PC-3 (cell line): Measurements from ENCODE around the gene GCG. TPM values are rescaled to one million over a fixed set of nuclear protein-coding genes. Genes with fewer than 3 reads are reported as not detected.

Source experiments
- ATAC-seq: fragments of 200-7000 bp; cut with Tn5 transposase; 2 replicates; pipeline ENCODE4 v1.9.1; 2020; ENCODE audit warnings: mild to moderate bottlenecking, moderate library complexity
- BruUV-seq: library from RNA; stranded (reverse); fragments of 400-500 nt; replicated peaks from 2 replicates; lab custom pipeline; 2021; lab: Mats Ljungman, UMichigan
- CTCF ChIA-PET: fragments of 300-600 bp; sonication (Branson Sonifier 250); formaldehyde crosslinking; loops from one replicate; lab custom pipeline; 2022; ENCODE audit warnings: antibody characterized with exemption; lab: Charles Lee
- POLR2A ChIA-PET: fragments of 300-600 bp; sonication (Branson Sonifier 250); formaldehyde crosslinking; loops from one replicate; lab custom pipeline; 2022; ENCODE audit warnings: antibody characterized with exemption; ENCODE audit not compliant: unreplicated experiment; lab: Charles Lee
- DNase-seq: peaks from one replicate; pipeline ENCODE4 v3.0.0-alpha.2; 2015
- H2AFZ ChIP-seq: fragments of 300-600 bp; sonication (generic); 2 replicates; pipeline ENCODE4 v1.6.0; 2016; ENCODE audit warnings: antibody characterized with exemption, low read length
- H3F3A ChIP-seq: fragments of 300-600 bp; sonication (generic); one replicate; pipeline ENCODE4 v1.6.0; 2017; ENCODE audit warnings: antibody characterized with exemption, low read length, control low read depth, mild to moderate bottlenecking; ENCODE audit not compliant: unreplicated experiment
- H3K27ac ChIP-seq: fragments of 300-600 bp; sonication (generic); 2 replicates; pipeline ENCODE4 v1.5.1; 2016; ENCODE audit warnings: mild to moderate bottlenecking, low read length
- H3K27me3 ChIP-seq: fragments of 300-600 bp; sonication (generic); 2 replicates; pipeline ENCODE4 v1.6.1; 2016; ENCODE audit warnings: low read length, mixed read lengths
- H3K36me3 ChIP-seq: fragments of 300-600 bp; sonication (generic); 2 replicates; pipeline ENCODE4 v1.6.1; 2016; ENCODE audit warnings: low read depth, mixed run types, low read length, mixed read lengths
- H3K4me1 ChIP-seq: fragments of 300-600 bp; sonication (generic); 2 replicates; pipeline ENCODE4 v1.5.1; 2016; ENCODE audit warnings: low read length; ENCODE audit not compliant: insufficient read depth
- H3K4me2 ChIP-seq: fragments of 300-600 bp; sonication (generic); 2 replicates; pipeline ENCODE4 v1.6.0; 2016; ENCODE audit warnings: low read length
- H3K4me3 ChIP-seq: fragments of 300-600 bp; sonication (generic); 2 replicates; pipeline ENCODE4 v1.5.1; 2016; ENCODE audit warnings: mild to moderate bottlenecking, low read length, mixed read lengths
- H3K79me2 ChIP-seq: fragments of 300-600 bp; sonication (generic); 2 replicates; pipeline ENCODE4 v1.6.1; 2017; ENCODE audit warnings: low read length, mixed read lengths
- H3K9ac ChIP-seq: fragments of 300-600 bp; sonication (generic); 2 replicates; pipeline ENCODE4 v1.6.0; 2016; ENCODE audit warnings: mild to moderate bottlenecking, low read length
- H3K9me2 ChIP-seq: fragments of 300-600 bp; sonication (generic); replicated peaks from 2 replicates; pipeline ENCODE4 v1.6.1; 2016; ENCODE audit warnings: mixed run types, low read length, mixed read lengths
- H3K9me3 ChIP-seq: fragments of 300-600 bp; sonication (generic); 2 replicates; pipeline ENCODE4 v1.6.1; 2016; ENCODE audit warnings: low read length, mixed read lengths
- H4K20me1 ChIP-seq: fragments of 300-600 bp; sonication (generic); 2 replicates; pipeline ENCODE4 v1.6.1; 2016; ENCODE audit warnings: low read length, mixed read lengths
- EZH2 ChIP-seq: fragments of 300-600 bp; sonication (generic); IDR thresholded peaks from one replicate; pipeline ENCODE4 v1.6.1; 2017; ENCODE audit warnings: antibody characterized with exemption, mild to moderate bottlenecking, low read length; ENCODE audit not compliant: unreplicated experiment
- EZH2phosphoT487 ChIP-seq: fragments of 300-600 bp; sonication (generic); IDR thresholded peaks from 2 replicates; pipeline ENCODE4 v1.6.1; 2018; ENCODE audit warnings: mild to moderate bottlenecking, antibody characterized with exemption, low read length, borderline replicate concordance
- intact Hi-C: fragments of 100-400 bp; cut with micrococcal nuclease; formaldehyde crosslinking; loops from 2 replicates; pipeline ENCODE4 v1.9.0; 2023
- total RNA-seq: library from RNA; depleted of rRNA; stranded (reverse); fragments of >200 nt; gene quantifications from 2 replicates; pipeline ENCODE4 v1.2.3, GENCODE V29; 2014
- TF ChIP-seq, protein P1 (sequence below): fragments of 300-600 bp; sonication (generic); conservative IDR thresholded peaks from 2 replicates; pipeline ENCODE4 v1.5.1; 2017; ENCODE audit warnings: antibody characterized with exemption, low read depth, mild to moderate bottlenecking, low read length

GCG gene
- total RNA-seq, 1 experiment from 2014 or later: not detected

DNA sequence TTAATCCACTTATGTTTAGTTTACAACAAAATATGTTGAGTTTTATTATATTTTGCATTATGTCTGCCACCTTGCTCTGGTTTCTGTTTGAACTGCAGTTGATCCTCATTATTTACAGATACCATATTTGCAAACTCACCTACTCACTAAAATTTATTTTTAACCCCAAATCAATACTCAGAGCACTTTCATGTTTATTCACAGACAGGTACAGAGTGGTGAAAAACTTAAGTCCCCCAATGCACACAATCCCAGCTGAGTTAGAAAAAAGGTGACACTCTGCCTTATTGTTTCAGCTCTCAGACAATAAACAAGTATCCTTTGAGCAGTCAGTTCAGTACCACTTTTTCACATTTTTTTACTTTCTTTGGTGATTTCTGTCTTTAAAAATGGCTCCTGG is 13.7 kb downstream of the GCG start:
- Histone ChIP-seq H4K20me1 (no peaks in the 10 kb centered on the region), H3K27me3 (no peaks in the 10 kb centered on the region), H3K4me2 (no peak overlapping the region), H3K79me2 (no peaks in the 10 kb centered on the region), H3F3A (no peaks in the 10 kb centered on the region), H2AFZ (no peak overlapping the region), H3K9me2 (no peaks in the 10 kb centered on the region), H3K9me3 (no peaks in the 10 kb centered on the region), H3K36me3 (no peaks in the 10 kb centered on the region), H3K4me3 (no peak overlapping the region), H3K27ac (no peak overlapping the region), H3K4me1 (no peaks in the 10 kb centered on the region), H3K9ac (no peak overlapping the region)
- no peak for DNase-seq
- ChIA-PET POLR2A (no interaction called here), CTCF (no interaction called here)
- no peak for ATAC-seq
- intact Hi-C loops: no loop called here
- TF ChIP-seq EZH2 (no peak), EZH2phosphoT487 (no peak)
- TF ChIP-seq, protein P1, sequence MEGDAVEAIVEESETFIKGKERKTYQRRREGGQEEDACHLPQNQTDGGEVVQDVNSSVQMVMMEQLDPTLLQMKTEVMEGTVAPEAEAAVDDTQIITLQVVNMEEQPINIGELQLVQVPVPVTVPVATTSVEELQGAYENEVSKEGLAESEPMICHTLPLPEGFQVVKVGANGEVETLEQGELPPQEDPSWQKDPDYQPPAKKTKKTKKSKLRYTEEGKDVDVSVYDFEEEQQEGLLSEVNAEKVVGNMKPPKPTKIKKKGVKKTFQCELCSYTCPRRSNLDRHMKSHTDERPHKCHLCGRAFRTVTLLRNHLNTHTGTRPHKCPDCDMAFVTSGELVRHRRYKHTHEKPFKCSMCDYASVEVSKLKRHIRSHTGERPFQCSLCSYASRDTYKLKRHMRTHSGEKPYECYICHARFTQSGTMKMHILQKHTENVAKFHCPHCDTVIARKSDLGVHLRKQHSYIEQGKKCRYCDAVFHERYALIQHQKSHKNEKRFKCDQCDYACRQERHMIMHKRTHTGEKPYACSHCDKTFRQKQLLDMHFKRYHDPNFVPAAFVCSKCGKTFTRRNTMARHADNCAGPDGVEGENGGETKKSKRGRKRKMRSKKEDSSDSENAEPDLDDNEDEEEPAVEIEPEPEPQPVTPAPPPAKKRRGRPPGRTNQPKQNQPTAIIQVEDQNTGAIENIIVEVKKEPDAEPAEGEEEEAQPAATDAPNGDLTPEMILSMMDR: no peak
- no TSS peak for BruUV-seq

DNA sequence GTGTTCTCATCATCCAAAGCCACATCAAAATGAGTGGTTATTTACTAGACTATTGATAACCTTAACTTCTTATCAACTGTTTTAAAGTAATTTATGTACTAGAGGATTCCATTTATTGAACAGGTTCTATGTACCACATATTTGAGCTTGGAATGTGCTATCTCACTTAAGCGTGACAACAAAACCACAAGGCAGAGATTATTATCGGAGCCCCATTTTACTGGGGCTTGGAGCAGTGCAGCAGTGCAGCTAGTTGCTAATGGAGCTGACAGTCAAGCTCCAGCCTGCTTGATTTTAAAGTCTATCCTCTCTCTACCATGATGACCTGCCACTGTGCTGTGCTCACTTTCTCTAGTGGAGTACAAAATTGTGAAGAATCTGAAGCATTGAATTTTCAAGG is 24.6 kb downstream of the GCG start:
- TF ChIP-seq, protein P1: no peak
- TF ChIP-seq EZH2: no peak
- no peak for TF ChIP-seq EZH2phosphoT487
- H3K9me2 ChIP-seq: no peaks in the 10 kb centered on the region
- H3K9me3 ChIP-seq: no peaks in the 10 kb centered on the region
- ChIA-PET CTCF (no interaction called here), POLR2A (no interaction called here)
- H3K9ac ChIP-seq: no peak overlapping the region
- H3F3A ChIP-seq: no peaks in the 10 kb centered on the region
- no peak overlapping the region for H3K4me2 ChIP-seq
- no peak overlapping the region for H3K4me3 ChIP-seq
- no peak for ATAC-seq
- no peaks in the 10 kb centered on the region for H3K27me3 ChIP-seq
- no peaks in the 10 kb centered on the region for H3K36me3 ChIP-seq
- no peaks in the 10 kb centered on the region for H3K4me1 ChIP-seq
- no TSS peak for BruUV-seq
- no peaks in the 10 kb centered on the region for H3K79me2 ChIP-seq
- no peak overlapping the region for H2AFZ ChIP-seq
- H3K27ac ChIP-seq: no peak overlapping the region
- DNase-seq: no peak
- H4K20me1 ChIP-seq: no peaks in the 10 kb centered on the region
- intact Hi-C loops: no loop called here

DNA sequence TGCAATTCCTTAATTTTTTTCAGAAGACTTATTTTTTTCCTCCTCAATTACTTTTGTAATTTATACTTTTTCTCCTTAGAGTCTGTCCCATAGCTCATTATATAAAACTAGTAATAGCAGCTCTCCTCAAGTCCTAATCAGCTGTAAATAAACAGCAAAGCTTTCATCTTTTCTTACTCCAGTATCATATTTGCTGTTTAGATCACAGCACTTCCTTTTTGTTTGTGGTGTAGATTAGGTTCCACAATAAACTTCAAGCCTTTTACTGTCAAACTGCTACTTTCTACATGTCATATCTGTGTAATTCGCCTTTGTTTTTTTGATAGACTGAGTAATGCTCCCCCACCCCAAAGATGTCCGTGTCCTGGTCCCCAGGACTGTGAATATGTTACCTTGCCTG is 25.5 kb downstream of the GCG start:
- intact Hi-C loops: no loop called here
- no TSS peak for BruUV-seq
- ChIA-PET POLR2A (no interaction called here), CTCF (no interaction called here)
- Histone ChIP-seq H2AFZ (no peak overlapping the region), H3K9me2 (no peaks in the 10 kb centered on the region), H3K4me3 (no peak overlapping the region), H3K9me3 (no peaks in the 10 kb centered on the region), H3K27ac (no peak overlapping the region), H3F3A (no peaks in the 10 kb centered on the region), H3K4me2 (no peak overlapping the region), H3K27me3 (no peaks in the 10 kb centered on the region), H3K4me1 (no peaks in the 10 kb centered on the region), H4K20me1 (no peaks in the 10 kb centered on the region), H3K79me2 (no peaks in the 10 kb centered on the region), H3K9ac (no peak overlapping the region), H3K36me3 (no peaks in the 10 kb centered on the region)
- no peak for ATAC-seq
- no peak for TF ChIP-seq EZH2
- DNase-seq: no peak
